Parathyroid adenoma (tissue), 2 donors: ENCODE measurements around the gene ZDBF2.
"Not testable (repeated sequence)": the region's sequence is repeated elsewhere in the genome, so short reads cannot be mapped to it uniquely, and the experiment has no call there.

Source experiments
- H2AFZ ChIP-seq: fragments of 300-600 bp; sonication (generic); one replicate; pipeline ENCODE4 v1.7.0; 2017; ENCODE audit warnings: antibody characterized with exemption, mild to moderate bottlenecking
- H3K27ac ChIP-seq: fragments of 300-600 bp; sonication (generic); one replicate; pipeline ENCODE4 v1.7.0; 2017
- H3K27me3 ChIP-seq: fragments of 300-600 bp; sonication (generic); one replicate; pipeline ENCODE4 v1.7.0; 2017; ENCODE audit warnings: low read length; ENCODE audit not compliant: control insufficient read depth, insufficient read depth
- H3K36me3 ChIP-seq: fragments of 300-600 bp; sonication (generic); one replicate; pipeline ENCODE4 v1.7.0; 2017; ENCODE audit warnings: low read length; ENCODE audit not compliant: control insufficient read depth, insufficient read depth
- H3K4me1 ChIP-seq: fragments of 300-600 bp; sonication (generic); one replicate; pipeline ENCODE4 v1.7.0; 2017; ENCODE audit warnings: control low read depth
- H3K4me2 ChIP-seq: fragments of 300-600 bp; sonication (generic); one replicate; pipeline ENCODE4 v1.7.0; 2017; ENCODE audit warnings: low read length
- H3K4me3 ChIP-seq: fragments of 300-600 bp; sonication (generic); one replicate; pipeline ENCODE4 v1.7.0; 2017; ENCODE audit warnings: low read depth, low read length
- H3K79me2 ChIP-seq: fragments of 300-600 bp; sonication (generic); one replicate; pipeline ENCODE4 v1.7.0; 2017; ENCODE audit warnings: control low read depth
- H3K9ac ChIP-seq: fragments of 300-600 bp; sonication (generic); one replicate; pipeline ENCODE4 v1.7.0; 2017; ENCODE audit warnings: mild to moderate bottlenecking
- H3K9me3 ChIP-seq: fragments of 300-600 bp; sonication (generic); one replicate; pipeline ENCODE4 v1.7.0; 2017; ENCODE audit warnings: low read length; ENCODE audit not compliant: control insufficient read depth
- TF ChIP-seq, protein P1 (sequence below): fragments of 300-600 bp; sonication (generic); IDR thresholded peaks from one replicate; pipeline ENCODE4 v1.7.0; 2017; ENCODE audit warnings: antibody characterized with exemption, mild to moderate bottlenecking
- donor health status: primary hyperparathyroidism.

ZDBF2 gene

DNA sequence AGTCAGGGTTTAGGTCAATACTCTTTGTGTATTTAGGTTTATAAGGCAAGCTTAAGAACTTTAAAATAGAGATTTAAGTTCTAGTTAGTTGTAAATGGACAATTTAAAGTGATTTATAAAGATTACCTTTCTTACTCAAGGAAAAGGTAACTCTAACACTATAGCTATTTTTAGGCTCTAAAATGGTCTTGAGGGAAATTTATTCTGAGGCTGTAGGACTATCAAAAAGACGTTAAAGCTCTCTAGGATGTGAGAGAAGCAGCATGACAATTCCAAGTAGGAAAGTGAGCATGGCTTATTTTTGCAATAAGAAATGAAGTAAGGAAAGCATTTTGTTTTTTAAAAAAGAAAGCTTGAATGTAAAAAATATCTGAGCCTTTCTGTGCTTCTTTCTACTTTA is 78.1 kb downstream of the ZDBF2 start:
- Histone ChIP-seq H3K4me2 (no peak overlapping the region), H3K9ac (no peak overlapping the region), H3K27ac (no peak overlapping the region), H3K4me1 (no peaks in the 10 kb centered on the region), H2AFZ (no peak overlapping the region), H3K36me3 (no peaks in the 10 kb centered on the region), H3K27me3 (no peaks in the 10 kb centered on the region), H3K9me3 (no peaks in the 10 kb centered on the region), H3K4me3 (no peak overlapping the region), H3K79me2 (no peaks in the 10 kb centered on the region)
- TF ChIP-seq, protein P1, sequence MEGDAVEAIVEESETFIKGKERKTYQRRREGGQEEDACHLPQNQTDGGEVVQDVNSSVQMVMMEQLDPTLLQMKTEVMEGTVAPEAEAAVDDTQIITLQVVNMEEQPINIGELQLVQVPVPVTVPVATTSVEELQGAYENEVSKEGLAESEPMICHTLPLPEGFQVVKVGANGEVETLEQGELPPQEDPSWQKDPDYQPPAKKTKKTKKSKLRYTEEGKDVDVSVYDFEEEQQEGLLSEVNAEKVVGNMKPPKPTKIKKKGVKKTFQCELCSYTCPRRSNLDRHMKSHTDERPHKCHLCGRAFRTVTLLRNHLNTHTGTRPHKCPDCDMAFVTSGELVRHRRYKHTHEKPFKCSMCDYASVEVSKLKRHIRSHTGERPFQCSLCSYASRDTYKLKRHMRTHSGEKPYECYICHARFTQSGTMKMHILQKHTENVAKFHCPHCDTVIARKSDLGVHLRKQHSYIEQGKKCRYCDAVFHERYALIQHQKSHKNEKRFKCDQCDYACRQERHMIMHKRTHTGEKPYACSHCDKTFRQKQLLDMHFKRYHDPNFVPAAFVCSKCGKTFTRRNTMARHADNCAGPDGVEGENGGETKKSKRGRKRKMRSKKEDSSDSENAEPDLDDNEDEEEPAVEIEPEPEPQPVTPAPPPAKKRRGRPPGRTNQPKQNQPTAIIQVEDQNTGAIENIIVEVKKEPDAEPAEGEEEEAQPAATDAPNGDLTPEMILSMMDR = no peak

DNA sequence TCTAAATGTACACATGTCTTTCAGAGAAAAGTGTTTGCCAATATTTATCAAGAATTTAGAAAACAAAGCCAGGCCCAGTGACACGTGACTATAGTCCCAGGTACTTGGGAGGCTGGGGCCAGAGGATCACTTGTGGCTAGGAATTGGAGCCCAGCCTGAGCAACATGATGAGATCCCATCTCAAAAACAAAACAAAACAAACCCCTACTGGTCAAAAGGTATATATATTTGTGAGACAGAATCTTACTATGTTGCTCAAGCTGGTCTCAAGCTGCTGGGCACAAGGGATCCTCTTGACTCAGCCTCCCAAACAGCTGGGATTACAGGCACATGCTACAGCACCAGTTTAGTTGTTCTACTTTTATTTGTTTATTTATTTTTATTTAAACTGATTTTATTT is 79.2 kb downstream of the ZDBF2 start:
- Histone ChIP-seq H3K79me2 (no peaks in the 10 kb centered on the region), H3K4me3 (no peak overlapping the region), H3K27me3 (no peaks in the 10 kb centered on the region), H3K36me3 (no peaks in the 10 kb centered on the region), H3K4me2 (no peak overlapping the region), H3K9ac (no peak overlapping the region), H2AFZ (no peak overlapping the region), H3K27ac (no peak overlapping the region), H3K4me1 (no peaks in the 10 kb centered on the region), H3K9me3 (no peaks in the 10 kb centered on the region)
- TF ChIP-seq, protein P1 = no peak

DNA sequence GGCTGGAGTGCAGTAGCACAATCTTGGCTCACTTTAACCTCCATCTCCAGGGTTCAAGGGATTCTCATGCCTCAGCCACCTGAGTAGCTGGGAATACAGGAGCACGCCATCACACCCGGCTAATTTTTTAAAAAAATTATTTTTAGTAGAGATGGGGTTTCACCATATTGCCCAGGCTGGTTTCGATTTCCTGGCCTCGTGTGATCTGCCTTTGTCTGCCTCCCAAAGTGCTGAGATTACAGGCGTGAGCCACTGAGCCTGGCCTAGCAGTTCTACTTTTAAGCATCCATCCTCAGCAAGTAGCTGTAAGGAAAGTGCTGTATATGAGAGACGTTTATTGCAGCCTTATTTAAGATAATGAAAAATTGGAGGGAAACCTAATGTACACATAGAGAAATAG is 79.7 kb downstream of the ZDBF2 start:
- Histone ChIP-seq H3K36me3 (no peaks in the 10 kb centered on the region), H3K4me2 (no peak overlapping the region), H3K27ac (no peak overlapping the region), H3K27me3 (no peaks in the 10 kb centered on the region), H3K9ac (no peak overlapping the region), H3K4me1 (no peaks in the 10 kb centered on the region), H3K9me3 (no peaks in the 10 kb centered on the region), H2AFZ (no peak overlapping the region), H3K4me3 (no peak overlapping the region), H3K79me2 (no peaks in the 10 kb centered on the region)
- TF ChIP-seq, protein P1 = no peak

DNA sequence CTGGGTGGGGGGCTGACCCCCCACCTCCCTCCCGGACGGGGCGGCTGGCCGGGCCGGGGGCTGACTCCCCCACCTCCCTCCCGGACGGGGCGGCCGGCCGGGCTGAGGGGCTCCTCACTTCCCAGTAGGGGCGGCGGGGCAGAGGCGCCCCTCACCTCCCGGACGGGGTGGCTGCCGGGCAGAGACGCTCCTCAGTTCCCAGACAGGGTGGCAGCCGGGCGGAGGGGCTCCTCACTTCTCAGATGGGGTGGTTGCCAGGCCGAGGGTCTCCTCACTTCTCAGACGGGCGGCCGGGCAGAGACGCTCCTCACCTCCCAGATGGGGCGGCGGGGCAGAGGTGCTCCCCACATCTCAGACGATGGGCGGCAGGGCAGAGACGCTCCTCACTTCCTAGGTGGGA is 82.4 kb downstream of the ZDBF2 start:
- not testable (repeated sequence) for H3K9me3 ChIP-seq, H3K36me3 ChIP-seq, H2AFZ ChIP-seq, H3K4me3 ChIP-seq, H3K4me2 ChIP-seq, H3K79me2 ChIP-seq, H3K4me1 ChIP-seq, H3K27ac ChIP-seq, H3K9ac ChIP-seq, H3K27me3 ChIP-seq

DNA sequence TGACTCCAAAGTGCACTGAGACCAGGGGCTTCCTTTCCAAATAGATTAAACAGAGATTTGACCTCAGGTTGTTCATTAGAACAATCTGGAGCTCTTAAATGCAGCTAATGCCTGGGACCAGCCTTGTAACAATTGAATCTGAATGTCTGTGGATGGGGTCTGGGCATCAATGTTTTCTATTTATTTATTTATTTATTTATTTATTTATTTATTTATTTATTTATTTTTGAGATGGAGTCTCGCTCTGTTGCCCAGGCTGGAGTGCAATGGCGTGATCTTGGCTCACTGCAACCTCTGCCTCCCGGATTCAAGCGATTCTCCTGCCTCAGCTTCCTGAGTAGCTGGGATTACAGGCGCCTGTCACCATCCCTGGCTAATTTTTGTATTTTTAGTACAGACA is 86.4 kb downstream of the ZDBF2 start:
- not testable (repeated sequence) for H3K36me3 ChIP-seq, H3K4me3 ChIP-seq, H3K4me2 ChIP-seq, H3K9ac ChIP-seq, H3K79me2 ChIP-seq, H3K4me1 ChIP-seq, H3K27ac ChIP-seq, H2AFZ ChIP-seq, H3K27me3 ChIP-seq, H3K9me3 ChIP-seq

DNA sequence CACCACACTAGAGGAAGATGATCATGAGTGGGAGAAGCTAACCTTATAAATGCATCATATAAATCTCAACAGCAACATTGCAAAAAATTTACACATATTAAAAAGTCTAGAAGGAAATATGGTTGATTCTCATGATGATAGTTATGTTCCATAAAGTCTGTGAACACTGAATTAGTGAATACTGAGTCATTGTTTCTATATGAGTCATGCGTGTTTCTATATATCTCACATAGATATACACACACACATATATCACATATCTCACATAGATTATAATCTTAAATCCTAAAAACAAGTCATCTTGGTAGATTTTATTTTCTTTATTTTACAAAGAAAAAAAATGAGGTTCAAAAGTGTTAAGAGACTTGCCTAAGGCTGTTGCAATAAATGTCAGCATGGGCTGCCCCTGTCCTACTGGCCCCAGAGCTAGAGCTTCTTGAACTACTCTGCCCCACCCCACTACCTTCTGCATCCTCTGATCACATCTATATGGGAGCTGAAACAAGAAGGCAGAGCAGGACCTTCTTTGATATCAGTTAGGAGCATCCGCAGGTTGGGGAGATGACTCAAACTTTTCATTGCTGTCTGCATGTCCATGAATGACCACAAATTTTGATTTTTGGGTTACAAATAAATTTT is 87.1 kb downstream of the ZDBF2 start:
- TF ChIP-seq, protein P1 = no peak
- Histone ChIP-seq H3K9me3 (no peaks in the 10 kb centered on the region), H3K27me3 (no peaks in the 10 kb centered on the region), H3K4me2 (no peak overlapping the region), H3K9ac (no peak overlapping the region), H3K36me3 (no peaks in the 10 kb centered on the region), H3K4me1 (no peaks in the 10 kb centered on the region), H2AFZ (no peak overlapping the region), H3K79me2 (no peaks in the 10 kb centered on the region), H3K27ac (no peak overlapping the region), H3K4me3 (no peak overlapping the region)
